ENCODE data around the gene NEGR1. TPM values are rescaled to one million over a fixed set of nuclear protein-coding genes. Genes with fewer than 3 reads are reported as not detected.

Gene NEGR1
- total and polyA plus RNA-seq, 9 of the 15 experiments (the other 6 are each of a cell fraction or from before 2014, with no cell fraction given): not detected

GRCh38 chr1:72285074-72285425 lies 2.7 kb upstream of the NEGR1 start:
- Histone ChIP-seq H3K4me2 (ENCODE audit: insufficient read depth, low read length) (no peak overlapping the region), H3K79me2 (ENCODE audit: control insufficient read depth, insufficient read depth, low read length) (no peaks in the 10 kb centered on the region), H3K9ac (ENCODE audit: insufficient read depth in 1 of 2, low read depth in 2 of 2, low read length in 2 of 2) (no peak overlapping the region), H4K20me1 (replicated peaks; ENCODE audit: control insufficient read depth, insufficient read depth, low read length) (no peaks in the 10 kb centered on the region), H2AFZ (ENCODE audit: low read depth, low read length) (no peak overlapping the region), H3K27ac (ENCODE audit: extremely low read depth, low read depth, low read length) (no peak overlapping the region), H3K9me3 (replicated peaks; ENCODE audit: control insufficient read depth, insufficient read depth, low read depth, low read length) (no peaks in the 10 kb centered on the region), H3K4me1 (replicated peaks in 1 of 2; ENCODE audit: control insufficient read depth in 2 of 2, insufficient read depth in 2 of 2, low read length in 2 of 2) (no peaks in the 10 kb centered on the region; a peak in 1 of 5 replicates), H3K27me3 (ENCODE audit: control insufficient read depth in 2 of 2, insufficient read depth in 2 of 2, low read length in 2 of 2) (no peaks in the 10 kb centered on the region), H3K4me3 (no peak overlapping the region), H3K36me3 (ENCODE audit: control insufficient read depth, insufficient read depth, low read length) (no peaks in the 10 kb centered on the region), H3K9me1 (ENCODE audit: control insufficient read depth, insufficient read depth, low read length) (no peaks in the 10 kb centered on the region)
- DNase-seq (ENCODE audit: extremely low read depth in 1 of 4, low spot score in 3 of 4) (no peak), FAIRE-seq (no peak), ATAC-seq (no peak)
- no TSS peak for BruUV-seq (replicated peaks)
- WGBS (ENCODE audit: insufficient coverage, low coverage, missing lambda C conversion rate): 0% methylated on average over 3 of the region's 3 CpGs
- intact Hi-C loops (cut with micrococcal nuclease): no loop called here
- TF ChIP-seq USF1 (CRISPR knock-in tag; IDR thresholded peaks at IDR 0.05) (no peak), TEAD2 (tag; IDR thresholded peaks at IDR 0.05) (no peak), KDM1A (IDR thresholded peaks at IDR 0.05) (no peak), CREM (IDR thresholded peaks at IDR 0.05; ENCODE audit: low read depth) (no peak), ZFP36 (IDR thresholded peaks at IDR 0.05; ENCODE audit: low read depth, low read length, partially characterized antibody) (no peak), ZNF584 (CRISPR knock-in tag; IDR thresholded peaks at IDR 0.05; ENCODE audit: low read depth) (no peak), ZC3H4 (CRISPR knock-in tag; IDR thresholded peaks at IDR 0.05; ENCODE audit: borderline replicate concordance) (no peak), MITF (IDR thresholded peaks at IDR 0.05) (no peak), GATAD2A (IDR thresholded peaks at IDR 0.05) (no peak), PML (IDR thresholded peaks at IDR 0.05; ENCODE audit: low read length) (no peak)
- TF ChIP-seq, protein P1, sequence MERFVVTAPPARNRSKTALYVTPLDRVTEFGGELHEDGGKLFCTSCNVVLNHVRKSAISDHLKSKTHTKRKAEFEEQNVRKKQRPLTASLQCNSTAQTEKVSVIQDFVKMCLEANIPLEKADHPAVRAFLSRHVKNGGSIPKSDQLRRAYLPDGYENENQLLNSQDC (CRISPR knock-in tag; IDR thresholded peaks at IDR 0.05): no peak
- TF ChIP-seq, protein P2, sequence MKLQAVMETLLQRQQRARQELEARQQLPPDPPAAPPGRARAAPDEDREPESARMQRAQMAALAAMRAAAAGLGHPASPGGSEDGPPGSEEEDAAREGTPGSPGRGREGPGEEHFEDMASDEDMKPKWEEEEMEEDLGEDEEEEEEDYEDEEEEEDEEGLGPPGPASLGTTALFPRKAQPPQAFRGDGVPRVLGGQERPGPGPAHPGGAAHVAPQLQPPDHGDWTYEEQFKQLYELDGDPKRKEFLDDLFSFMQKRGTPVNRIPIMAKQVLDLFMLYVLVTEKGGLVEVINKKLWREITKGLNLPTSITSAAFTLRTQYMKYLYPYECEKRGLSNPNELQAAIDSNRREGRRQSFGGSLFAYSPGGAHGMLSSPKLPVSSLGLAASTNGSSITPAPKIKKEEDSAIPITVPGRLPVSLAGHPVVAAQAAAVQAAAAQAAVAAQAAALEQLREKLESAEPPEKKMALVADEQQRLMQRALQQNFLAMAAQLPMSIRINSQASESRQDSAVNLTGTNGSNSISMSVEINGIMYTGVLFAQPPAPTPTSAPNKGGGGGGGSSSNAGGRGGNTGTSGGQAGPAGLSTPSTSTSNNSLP (IDR thresholded peaks at IDR 0.05; ENCODE audit: borderline replicate concordance, low read depth, low read length): no peak
- CTCF ChIA-PET (ENCODE audit: low intra/inter-chr PET ratio): no interaction called here
- POLR2A ChIA-PET: no interaction called here
- in situ Hi-C loops (cut with MboI): no loop called here
